A673 (cell line): ENCODE results near the gene MAPK8IP3.

ENCODE experiments used
- EZH2 ChIP-seq: fragments of 200-600 bp; sonication (generic); IDR thresholded peaks from 2 replicates; pipeline ENCODE4 v1.6.1; 2017; ENCODE audit warnings: borderline replicate concordance, low read depth, mild to moderate bottlenecking, mixed read lengths, antibody characterized with exemption, low read length; ENCODE audit not compliant: poor library complexity, severe bottlenecking
- TF ChIP-seq, protein P1 (sequence below): fragments of 300-800, 200-600 bp; sonication (generic); conservative IDR thresholded peaks from 2 replicates; pipeline ENCODE4 v1.5.1; 2017; ENCODE audit warnings: low read depth, mild to moderate bottlenecking, antibody characterized with exemption, low read length, moderate library complexity, mixed read lengths

DNA sequence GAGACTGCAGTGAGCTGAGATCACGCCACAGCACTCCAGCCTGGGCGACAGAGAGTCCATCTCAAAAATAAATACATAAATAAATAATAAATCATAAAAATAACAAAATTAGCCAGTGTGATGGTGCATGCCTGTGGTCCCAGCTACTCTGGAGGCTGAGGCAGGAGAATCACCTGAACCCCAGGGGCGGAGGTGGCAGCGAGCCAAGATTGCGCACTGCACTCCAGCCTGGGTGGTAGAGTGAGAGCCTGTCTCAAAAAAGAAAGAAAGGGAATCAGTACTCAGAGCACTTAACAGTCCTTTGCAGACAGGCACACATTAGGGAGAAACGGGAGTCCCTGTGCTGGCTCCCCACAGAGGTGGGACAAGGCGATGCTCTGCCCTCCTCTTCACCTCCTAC is 25.1 kb downstream of the MAPK8IP3 start:
- TF ChIP-seq, protein P1, sequence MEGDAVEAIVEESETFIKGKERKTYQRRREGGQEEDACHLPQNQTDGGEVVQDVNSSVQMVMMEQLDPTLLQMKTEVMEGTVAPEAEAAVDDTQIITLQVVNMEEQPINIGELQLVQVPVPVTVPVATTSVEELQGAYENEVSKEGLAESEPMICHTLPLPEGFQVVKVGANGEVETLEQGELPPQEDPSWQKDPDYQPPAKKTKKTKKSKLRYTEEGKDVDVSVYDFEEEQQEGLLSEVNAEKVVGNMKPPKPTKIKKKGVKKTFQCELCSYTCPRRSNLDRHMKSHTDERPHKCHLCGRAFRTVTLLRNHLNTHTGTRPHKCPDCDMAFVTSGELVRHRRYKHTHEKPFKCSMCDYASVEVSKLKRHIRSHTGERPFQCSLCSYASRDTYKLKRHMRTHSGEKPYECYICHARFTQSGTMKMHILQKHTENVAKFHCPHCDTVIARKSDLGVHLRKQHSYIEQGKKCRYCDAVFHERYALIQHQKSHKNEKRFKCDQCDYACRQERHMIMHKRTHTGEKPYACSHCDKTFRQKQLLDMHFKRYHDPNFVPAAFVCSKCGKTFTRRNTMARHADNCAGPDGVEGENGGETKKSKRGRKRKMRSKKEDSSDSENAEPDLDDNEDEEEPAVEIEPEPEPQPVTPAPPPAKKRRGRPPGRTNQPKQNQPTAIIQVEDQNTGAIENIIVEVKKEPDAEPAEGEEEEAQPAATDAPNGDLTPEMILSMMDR, result no peak
- TF ChIP-seq EZH2, result no peak
